K562 (cell line): ENCODE data around the gene LRCH1. TPM values are rescaled to one million over a fixed set of nuclear protein-coding genes. Genes with fewer than 3 reads are reported as not detected.

Experiments used
- ATAC-seq: fragments of 200-7000 bp; cut with Tn5 transposase; 3 replicates; pipeline ENCODE4 v1.9.1; 2020; ENCODE audit warnings: moderate library complexity
- BruUV-seq: library from RNA; stranded (reverse); fragments of 400-500 nt; replicated peaks from 2 replicates; lab custom pipeline; 2021; lab: Mats Ljungman, UMichigan
- CTCF ChIA-PET: fragments of 300-600 bp; formaldehyde crosslinking; extraction: SDS; loops from one replicate; lab custom pipeline; 2021; ENCODE audit warnings: low intra/inter-chr PET ratio; lab: Yijun Ruan, JAX
- POLR2A ChIA-PET: fragments of 300-600, 350-650 bp; sonication (Branson Sonifier 250); formaldehyde crosslinking; extraction: SDS; loops from one replicate; lab custom pipeline; 2021; ENCODE audit warnings: antibody characterized with exemption, inconsistent platforms; lab: Yijun Ruan, JAX
- DNase-seq, 4 experiments: peaks; one replicate each; pipeline versions ENCODE4 v3.0.0 to v3.0.0-alpha.2; 2011 to 2018; ENCODE audit warnings: low spot score in 3 of 4, mixed read lengths in 3 of 4; ENCODE audit errors: extremely low read depth in 1 of 4
- FAIRE-seq: peaks from 2 replicates; lab custom pipeline; 2011; peaks lifted over from hg19 to GRCh38; lab: Jason Lieb, UNC
- H2AFZ ChIP-seq: 2 replicates; pipeline ENCODE4 v1.6.0; 2011; ENCODE audit warnings: low read depth, low read length, control low read depth, inconsistent platforms
- H3K27ac ChIP-seq: fragments of 200-600 bp; 3 replicates; pipeline ENCODE4 v1.8.0; 2011; ENCODE audit warnings: low read depth, mild to moderate bottlenecking, control low read depth, inconsistent platforms, low read length, moderate library complexity, mixed read lengths; ENCODE audit errors: extremely low read depth
- H3K27me3 ChIP-seq, 2 experiments: fragments of 300-600 bp in 1 of 2; 2 replicates in 1 of 2; 3 replicates in 1 of 2; pipeline versions ENCODE4 v1.6.0 to v1.8.0; 2011; ENCODE audit warnings: inconsistent platforms in 2 of 2, low read length in 2 of 2, mild to moderate bottlenecking in 1 of 2, mixed read lengths in 1 of 2, moderate library complexity in 1 of 2; ENCODE audit not compliant: control insufficient read depth in 2 of 2, insufficient read depth in 2 of 2
- H3K36me3 ChIP-seq: fragments of 300-600 bp; 3 replicates; pipeline ENCODE4 v1.8.0; 2011; ENCODE audit warnings: mild to moderate bottlenecking, low read length, inconsistent platforms; ENCODE audit not compliant: control insufficient read depth, insufficient read depth
- H3K4me1 ChIP-seq, 2 experiments: fragments of 200-600 bp in 1 of 2; replicated peaks in 1 of 2; 2 replicates in 1 of 2; 3 replicates in 1 of 2; pipeline versions ENCODE4 v1.5.1 to v1.8.0; 2011; ENCODE audit warnings: inconsistent platforms in 2 of 2, low read length in 2 of 2, mild to moderate bottlenecking in 1 of 2, mixed read lengths in 1 of 2, moderate library complexity in 1 of 2; ENCODE audit not compliant: control insufficient read depth in 2 of 2, insufficient read depth in 2 of 2
- H3K4me2 ChIP-seq: 2 replicates; pipeline ENCODE4 v1.6.1; 2011; ENCODE audit warnings: low read length, control low read depth, inconsistent platforms, mixed read lengths; ENCODE audit not compliant: insufficient read depth
- H3K4me3 ChIP-seq: fragments of 200-600 bp; sonication (generic), shearing (Covaris generic); 2 replicates; pipeline ENCODE4 v1.5.1; 2016; ENCODE audit warnings: control low read depth, inconsistent platforms
- H3K79me2 ChIP-seq: fragments of 200-600 bp; 3 replicates; pipeline ENCODE4 v1.8.0; 2011; ENCODE audit warnings: low read length, inconsistent platforms; ENCODE audit not compliant: control insufficient read depth, insufficient read depth
- H3K9ac ChIP-seq, 2 experiments: 2 replicates each; pipeline versions ENCODE4 v1.6.0 to v1.6.1; 2011; ENCODE audit warnings: low read depth in 2 of 2, low read length in 2 of 2, control low read depth in 1 of 2, inconsistent platforms in 1 of 2, mild to moderate bottlenecking in 1 of 2, mixed read lengths in 1 of 2; ENCODE audit not compliant: insufficient read depth in 1 of 2
- H3K9me1 ChIP-seq: one replicate; pipeline ENCODE4 v1.6.0; 2011; ENCODE audit warnings: inconsistent platforms, mild to moderate bottlenecking, low read length, moderate library complexity; ENCODE audit not compliant: control insufficient read depth, insufficient read depth
- H3K9me3 ChIP-seq: replicated peaks from 2 replicates; pipeline ENCODE4 v1.5.1; 2011; ENCODE audit warnings: low read depth, low read length, inconsistent platforms; ENCODE audit not compliant: control insufficient read depth, insufficient read depth
- H4K20me1 ChIP-seq: replicated peaks from 2 replicates; pipeline ENCODE4 v1.6.1; 2011; ENCODE audit warnings: low read length, inconsistent platforms, mixed read lengths; ENCODE audit not compliant: control insufficient read depth, insufficient read depth
- AFF4 ChIP-seq: sonication (generic); formaldehyde crosslinking; IDR thresholded peaks from 2 replicates; pipeline ENCODE4 v1.8.0; 2023; ENCODE audit warnings: mild to moderate bottlenecking, missing genetic modification reagents
- ASH1L ChIP-seq: fragments of 450-650 bp; IDR thresholded peaks from 2 replicates; pipeline ENCODE4 v1.6.1; 2018; ENCODE audit warnings: borderline replicate concordance, mild to moderate bottlenecking, low read depth; ENCODE audit not compliant: partially characterized antibody
- CHD4 ChIP-seq: fragments of 200-600 bp; sonication (generic); IDR thresholded peaks from 3 replicates; pipeline ENCODE4 v1.6.1; 2012; ENCODE audit warnings: low read depth, mild to moderate bottlenecking, mixed read lengths, low read length, inconsistent platforms; ENCODE audit not compliant: insufficient read depth, insufficient replicate concordance, poor library complexity, severe bottlenecking
- MTF1 ChIP-seq: fragments of 250-450 bp; sonication (Bioruptor Pico); IDR thresholded peaks from 2 replicates; pipeline ENCODE4 v1.9.0; 2021; ENCODE audit warnings: moderate library complexity, mild to moderate bottlenecking, inconsistent platforms, borderline replicate concordance
- MXI1 ChIP-seq: IDR thresholded peaks from 2 replicates; pipeline ENCODE4 v1.6.1; 2011; ENCODE audit warnings: low read depth, mild to moderate bottlenecking, improper control_type of control experiment, low read length
- NBN ChIP-seq: fragments of 450-650 bp; IDR thresholded peaks from 2 replicates; pipeline ENCODE4 v1.6.1; 2016; ENCODE audit warnings: low read depth, mild to moderate bottlenecking
- NR2C1 ChIP-seq, 2 experiments: fragments of 450-650 bp; IDR thresholded peaks; 2 replicates each; pipeline ENCODE4 v1.6.1; 2017; ENCODE audit warnings: mild to moderate bottlenecking in 2 of 2, antibody characterized with exemption in 1 of 2, inconsistent platforms in 1 of 2, missing compliant biosample characterization in 1 of 2, missing genetic modification characterization in 1 of 2
- ZNF175 ChIP-seq: fragments of 200-800 bp; sonication (Bioruptor generic); IDR thresholded peaks from 2 replicates; pipeline ENCODE4 v1.6.1; 2016; ENCODE audit warnings: low read depth, mild to moderate bottlenecking, missing genetic modification characterization, missing compliant biosample characterization
- ZNF668 ChIP-seq: fragments of 250-450 bp; sonication (Bioruptor Pico); IDR thresholded peaks from 2 replicates; pipeline ENCODE4 v1.8.0; 2022; ENCODE audit warnings: mild to moderate bottlenecking, inconsistent platforms
- ZNF717 ChIP-seq: fragments of 250-450 bp; sonication (Bioruptor Pico); IDR thresholded peaks from 2 replicates; pipeline ENCODE4 v1.5.0; 2021
- WGBS: fragments of 100-300 bp; shearing (Covaris generic); methylation state at CpG from one replicate; pipeline ENCODE4 v1.1.6; 2016; ENCODE audit warnings: low coverage, mixed read lengths; ENCODE audit not compliant: insufficient coverage; ENCODE audit errors: missing lambda C conversion rate; 5-methylcytosine and 5-hydroxymethylcytosine counted together
- in situ Hi-C: fragments of 300-500 bp; cut with MboI; formaldehyde crosslinking; loops from 4 replicates; pipeline ENCODE4 v1.15.0; 2018; ENCODE audit warnings: inconsistent platforms, mixed read lengths
- intact Hi-C: fragments of 100-400 bp; cut with micrococcal nuclease; formaldehyde crosslinking; loops from 2 replicates; pipeline ENCODE4 v1.14.2; 2022
- polyA plus RNA-seq, 8 experiments: library from polyadenylated mRNA; depleted of rRNA in 4 of 8; stranded (reverse) in 5 of 8; unstranded in 3 of 8; fragments of >200 nt; fragmentation: Nextera tagmentation in 2 of 8; fragmentation: Illumina TruSeq in 1 of 8; extraction: Ambion mirVana in 2 of 8; extraction: Trizol in 1 of 8; gene quantifications; 2 replicates each; pipeline versions ENCODE4 v1.2.1 to v1.2.3, GENCODE V29; 2011 to 2014; ENCODE audit warnings: inconsistent platforms in 1 of 8, missing spikeins in 1 of 8
- total RNA-seq, 7 experiments: library from RNA; depleted of rRNA in 6 of 7; stranded (reverse); fragments of >200 nt in 6 of 7; fragmentation: Illumina TruSeq in 2 of 7; extraction: Trizol in 2 of 7; gene quantifications; 2 replicates each; pipeline versions ENCODE4 v1.2.1 to v1.2.3, GENCODE V29; 2011 to 2021; ENCODE audit warnings: low replicate concordance in 1 of 7
- TF ChIP-seq, protein P1 (sequence below), 3 experiments: fragments of 200-800 bp in 1 of 3; fragments of 250-450 bp in 1 of 3; fragments of 450-650 bp in 1 of 3; sonication (Bioruptor Pico) in 1 of 3; sonication (Bioruptor generic) in 1 of 3; formaldehyde crosslinking in 1 of 3; IDR thresholded peaks; 2 replicates each; pipeline versions ENCODE4 v1.6.1 to v1.8.0; 2016 to 2022; ENCODE audit warnings: mild to moderate bottlenecking in 2 of 3, missing genetic modification characterization in 2 of 3, missing compliant biosample characterization in 1 of 3, moderate library complexity in 1 of 3

The LRCH1 gene
- total and polyA plus RNA-seq, 9 of the 15 experiments (the other 6 are each of a cell fraction or from before 2014, with no cell fraction given) = 1.1 to 6.8 (median 3.7) TPM

- Histone ChIP-seq H3K27me3 (no peaks in the 10 kb centered on the region), H3K9ac (no peak overlapping the region), H2AFZ (no peak overlapping the region), H3K4me1 (no peaks in the 10 kb centered on the region), H3K36me3 (peaks cover 10% of the 10 kb centered on the region; the same call in 1 of the 3 replicates), H3K4me3 (no peak overlapping the region), H3K27ac (no peak overlapping the region), H3K9me1 (no peaks in the 10 kb centered on the region), H3K79me2 (no peaks in the 10 kb centered on the region), H4K20me1 (no peaks in the 10 kb centered on the region), H3K9me3 (no peaks in the 10 kb centered on the region), H3K4me2 (no peak overlapping the region)
- no peak for TF ChIP-seq ZNF175 (CRISPR knock-in tag)
- TF ChIP-seq AFF4 = no peak
- TF ChIP-seq CHD4 = no peak
- no peak for TF ChIP-seq ASH1L
- TF ChIP-seq MXI1 = no peak
- no peak for TF ChIP-seq MTF1 (CRISPR knock-in tag)
- TF ChIP-seq, protein P1, sequence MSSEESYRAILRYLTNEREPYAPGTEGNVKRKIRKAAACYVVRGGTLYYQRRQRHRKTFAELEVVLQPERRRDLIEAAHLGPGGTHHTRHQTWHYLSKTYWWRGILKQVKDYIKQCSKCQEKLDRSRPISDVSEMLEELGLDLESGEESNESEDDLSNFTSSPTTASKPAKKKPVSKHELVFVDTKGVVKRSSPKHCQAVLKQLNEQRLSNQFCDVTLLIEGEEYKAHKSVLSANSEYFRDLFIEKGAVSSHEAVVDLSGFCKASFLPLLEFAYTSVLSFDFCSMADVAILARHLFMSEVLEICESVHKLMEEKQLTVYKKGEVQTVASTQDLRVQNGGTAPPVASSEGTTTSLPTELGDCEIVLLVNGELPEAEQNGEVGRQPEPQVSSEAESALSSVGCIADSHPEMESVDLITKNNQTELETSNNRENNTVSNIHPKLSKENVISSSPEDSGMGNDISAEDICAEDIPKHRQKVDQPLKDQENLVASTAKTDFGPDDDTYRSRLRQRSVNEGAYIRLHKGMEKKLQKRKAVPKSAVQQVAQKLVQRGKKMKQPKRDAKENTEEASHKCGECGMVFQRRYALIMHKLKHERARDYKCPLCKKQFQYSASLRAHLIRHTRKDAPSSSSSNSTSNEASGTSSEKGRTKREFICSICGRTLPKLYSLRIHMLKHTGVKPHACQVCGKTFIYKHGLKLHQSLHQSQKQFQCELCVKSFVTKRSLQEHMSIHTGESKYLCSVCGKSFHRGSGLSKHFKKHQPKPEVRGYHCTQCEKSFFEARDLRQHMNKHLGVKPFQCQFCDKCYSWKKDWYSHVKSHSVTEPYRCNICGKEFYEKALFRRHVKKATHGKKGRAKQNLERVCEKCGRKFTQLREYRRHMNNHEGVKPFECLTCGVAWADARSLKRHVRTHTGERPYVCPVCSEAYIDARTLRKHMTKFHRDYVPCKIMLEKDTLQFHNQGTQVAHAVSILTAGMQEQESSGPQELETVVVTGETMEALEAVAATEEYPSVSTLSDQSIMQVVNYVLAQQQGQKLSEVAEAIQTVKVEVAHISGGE (CRISPR knock-in tag; IDR thresholded peaks at IDR 0.05) = no peak
- TF ChIP-seq NR2C1 (IDR thresholded peaks at IDR 0.05) = no peak
- no peak for TF ChIP-seq NR2C1 (tag; IDR thresholded peaks at IDR 0.05)
- no peak for TF ChIP-seq ZNF668 (CRISPR knock-in tag)
- TF ChIP-seq NBN = no peak
- TF ChIP-seq ZNF717 = no peak
- in situ Hi-C loops (no loop called here), intact Hi-C loops (no loop called here)
- ChIA-PET POLR2A (interaction anchor here (0.6 kb wide), 1 partner anchor 44 kb away, joined by 3 read pairs; no protein-coding TSS in a partner anchor), CTCF (no interaction called here)
- DNase-seq (no peak), ATAC-seq (no peak), FAIRE-seq (no peak)
- BruUV-seq = no TSS peak
- WGBS = 94% methylated on average over 2 of the region's 2 CpGs
These were observed 185.1 kb downstream of the LRCH1 start for GRCh38 chr13:46738055-46738454.
